Heart right ventricle (tissue), 16 donors: ENCODE results near the gene LGI4. TPM values are rescaled to one million over a fixed set of nuclear protein-coding genes. Genes with fewer than 3 reads are reported as not detected.

Experiments used
- ATAC-seq, 8 donors: fragments of 200-7000 bp; cut with Tn5 transposase; one replicate each; pipeline ENCODE4 v1.9.1; 2020; ENCODE audit warnings: mild to moderate bottlenecking in 8 of 8, moderate library complexity in 8 of 8, moderate number of reproducible peaks in 1 of 8
- DNase-seq, 2 donors: peaks; one replicate each; pipeline ENCODE4 v3.0.0-alpha.2; 2020
- H3K27ac ChIP-seq, 10 donors: fragments of 200-600 bp; sonication (generic) in 2 of 10; one replicate each; pipeline versions ENCODE4 v1.5.0 to v1.8.0; 2020 to 2022; ENCODE audit warnings: mild to moderate bottlenecking in 3 of 10
- H3K27me3 ChIP-seq, 7 donors: fragments of 200-600 bp; one replicate each; pipeline ENCODE4 v1.8.0; 2021 to 2022; ENCODE audit warnings: mild to moderate bottlenecking in 2 of 7
- H3K36me3 ChIP-seq, 9 donors: fragments of 200-600 bp; sonication (generic) in 1 of 9; one replicate each; pipeline versions ENCODE4 v1.5.0 to v1.8.0; 2020 to 2022; ENCODE audit warnings: mild to moderate bottlenecking in 2 of 9
- H3K4me1 ChIP-seq, 9 donors: fragments of 200-600 bp; sonication (generic) in 1 of 9; one replicate each; pipeline versions ENCODE4 v1.5.0 to v1.8.0; 2020 to 2022; ENCODE audit warnings: mild to moderate bottlenecking in 4 of 9
- H3K4me3 ChIP-seq, 10 donors: fragments of 200-600 bp; sonication (generic) in 2 of 10; one replicate each; pipeline versions ENCODE4 v1.5.0 to v1.8.0; 2020 to 2022; ENCODE audit warnings: mild to moderate bottlenecking in 7 of 10, moderate library complexity in 2 of 10
- H3K9me3 ChIP-seq, 11 donors: fragments of 200-600 bp in 10 of 11; sonication (generic) in 2 of 11; one replicate each; pipeline versions ENCODE4 v1.5.0 to v1.8.0; 2013 to 2022; ENCODE audit warnings: mild to moderate bottlenecking in 2 of 11, control low read depth in 1 of 11, moderate library complexity in 1 of 11
- WGBS, 2 donors: extraction: QIAGEN DNeasy Blood & Tissue Kit; methylation state at CpG; one replicate each; pipeline ENCODE4 v1.1.7; 2013; ENCODE audit warnings: inconsistent platforms in 1 of 2; 5-methylcytosine and 5-hydroxymethylcytosine counted together
- intact Hi-C, 10 donors: fragments of 100-400 bp; cut with DNase I; formaldehyde crosslinking; loops; one replicate each; pipeline versions ENCODE4 v1.11.1 to v1.14.2; 2022
- polyA plus RNA-seq, 2 donors: library from polyadenylated mRNA; stranded (reverse); fragments of 200-250 nt; gene quantifications; one replicate each; pipeline ENCODE4 v1.2.3, GENCODE V29; 2013
- total RNA-seq, 10 donors: library from RNA; stranded (reverse); fragmentation: NEBNext Ultra II Directional in 3 of 10; extraction: Animal tissue kit (Norgen Biotek cat#: 25700) in 3 of 10; gene quantifications; one replicate each; pipeline versions ENCODE4 v1.2.1 to v1.2.4, GENCODE V29; 2021 to 2023
- TF ChIP-seq, protein P1 (sequence below), 9 donors: fragments of 200-600 bp; sonication (generic) in 2 of 9; IDR thresholded peaks; one replicate each; pipeline versions ENCODE4 v1.5.0 to v1.8.0; 2021 to 2022; ENCODE audit warnings: antibody characterized with exemption in 9 of 9, mild to moderate bottlenecking in 5 of 9, moderate library complexity in 1 of 9
- donor health status: Arrhythmogenic right ventricular cardiomyopathy.
- donor health status: ischemic (EF 13 %, LVEDD 7.1; RV severe dilation, severe dysfunction).
- donor health status: healthy with polysubstance abuse.
- donor health status: DM: no; HTN: yes; CAD: no.
- donor health status: DM: no; HTN: no; CAD: no.
- donor health status: ischemic (EF 25% LVEDD 6.9; RV normal size, moderate dysfunction).
- donor health status: ischemic (EF 25% LVEDD 5.7; RV mildly dilated, moderate dysfunction).
- donor health status: healthy.
- donor health status: DM: yes; HTN: yes; CAD: no.
- donor health status: Ischemic cardiomyopathy.
- donor health status: ischemic (EF 35%, LVEDD 5.7; RV mildly dilated, moderate dysfunction).
- donor health status: nonischemic (EF 11% LVEDD 7.7; RV severe dilation, severe dysfunction).
- donor health status: DM: yes; HTN: yes; CAD: no.
- donor health status: PGD.
- donor health status: ischemic (EF 29% LVEDD 5.4; RV normal size, mild dysfunction).
- donor health status: nonischemic (EF 23%, LVEDD 6.1; RV moderate dilation, normal function).

LGI4 gene
- total and polyA plus RNA-seq, 12 donors: 4.3 to 30.0 (median 8.3) TPM

DNA sequence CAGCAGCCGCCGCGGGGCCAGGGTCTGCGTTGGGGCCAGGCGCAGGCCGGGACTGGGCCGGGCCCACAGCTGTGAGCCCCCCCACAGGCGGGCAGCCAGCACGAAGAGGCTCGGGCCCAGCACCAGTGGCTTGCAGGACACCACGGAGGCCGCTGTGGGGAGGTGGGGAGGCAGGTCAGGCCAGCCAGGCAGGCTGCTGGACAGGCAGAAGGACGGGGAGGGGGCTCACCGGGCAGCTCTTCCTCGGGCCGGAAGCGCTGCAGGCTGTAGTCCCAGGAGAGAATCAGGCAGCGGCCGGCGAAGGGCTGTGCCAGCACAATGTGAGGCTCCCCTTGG is 8.3 kb downstream of the LGI4 start:
- DNase-seq (no peak), ATAC-seq (peak in 2 of 8 donors; percentile 3 to 17)
- Histone ChIP-seq H3K36me3 (no peaks in the 10 kb centered on the region), H3K27me3 (no peaks in the 10 kb centered on the region), H3K9me3 (no peaks in the 10 kb centered on the region), H3K27ac (peak overlapping the region in 5 of 10 donors; percentile 2 to 44 (median 27)), H3K4me3 (peak overlapping the region in 3 of 10 donors; percentile 5 to 29 (median 5)), H3K4me1 (peaks cover 5 to 40% (median 25%) of the 10 kb centered on the region in 9 donors)
- intact Hi-C loops: no loop called here
- TF ChIP-seq, protein P1, sequence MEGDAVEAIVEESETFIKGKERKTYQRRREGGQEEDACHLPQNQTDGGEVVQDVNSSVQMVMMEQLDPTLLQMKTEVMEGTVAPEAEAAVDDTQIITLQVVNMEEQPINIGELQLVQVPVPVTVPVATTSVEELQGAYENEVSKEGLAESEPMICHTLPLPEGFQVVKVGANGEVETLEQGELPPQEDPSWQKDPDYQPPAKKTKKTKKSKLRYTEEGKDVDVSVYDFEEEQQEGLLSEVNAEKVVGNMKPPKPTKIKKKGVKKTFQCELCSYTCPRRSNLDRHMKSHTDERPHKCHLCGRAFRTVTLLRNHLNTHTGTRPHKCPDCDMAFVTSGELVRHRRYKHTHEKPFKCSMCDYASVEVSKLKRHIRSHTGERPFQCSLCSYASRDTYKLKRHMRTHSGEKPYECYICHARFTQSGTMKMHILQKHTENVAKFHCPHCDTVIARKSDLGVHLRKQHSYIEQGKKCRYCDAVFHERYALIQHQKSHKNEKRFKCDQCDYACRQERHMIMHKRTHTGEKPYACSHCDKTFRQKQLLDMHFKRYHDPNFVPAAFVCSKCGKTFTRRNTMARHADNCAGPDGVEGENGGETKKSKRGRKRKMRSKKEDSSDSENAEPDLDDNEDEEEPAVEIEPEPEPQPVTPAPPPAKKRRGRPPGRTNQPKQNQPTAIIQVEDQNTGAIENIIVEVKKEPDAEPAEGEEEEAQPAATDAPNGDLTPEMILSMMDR (IDR thresholded peaks at IDR 0.05): no peak
- WGBS, 2 donors: 45 to 51% methylated on average over 18 to 20 of the region's 20 CpGs

DNA sequence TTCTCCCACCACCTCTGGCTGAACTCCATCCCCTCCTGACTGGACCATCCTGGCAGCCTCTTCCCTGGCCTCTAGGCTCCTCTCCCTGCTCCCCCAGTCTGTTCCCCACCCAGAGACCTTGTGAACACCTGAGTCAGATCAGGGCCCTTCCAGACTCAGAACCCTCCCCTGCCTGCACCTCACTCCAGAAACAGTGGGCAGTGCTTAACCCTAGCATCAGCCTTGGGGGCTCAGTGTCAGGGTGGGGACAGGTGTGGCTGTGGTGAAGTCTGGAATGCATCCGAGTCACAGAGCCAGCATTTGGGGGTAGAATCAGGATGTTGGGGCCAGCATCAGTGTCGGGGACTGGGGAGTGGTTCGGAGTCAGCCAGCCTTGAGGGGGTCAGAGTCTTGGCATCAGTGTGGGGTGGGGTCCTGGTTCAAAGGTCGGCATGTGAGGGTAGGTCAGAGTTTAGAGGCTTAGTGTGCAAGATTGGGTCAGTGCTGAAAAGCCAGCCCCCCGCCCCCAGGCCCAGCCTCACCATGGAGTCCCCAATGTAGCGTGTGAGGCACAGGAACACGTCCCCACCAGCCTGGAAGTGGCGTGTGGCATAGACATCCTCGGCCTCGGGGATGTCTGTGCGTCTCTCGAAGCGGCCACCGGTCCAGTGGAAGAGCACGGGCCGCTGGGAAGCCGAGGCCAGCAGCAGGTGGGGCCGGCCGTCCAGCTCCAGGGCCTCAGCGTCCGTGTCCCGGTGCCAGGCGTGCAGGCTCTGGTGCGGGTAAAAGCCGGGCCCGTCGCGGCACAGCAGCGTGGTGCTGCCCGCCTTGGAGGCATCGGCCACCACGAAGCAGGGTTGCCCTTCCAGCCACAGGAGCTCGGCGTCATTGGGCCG is 8.9 kb downstream of the LGI4 start:
- peak overlapping the region in 5 of 10 donors; percentile 2 to 44 (median 27) for H3K27ac ChIP-seq
- ATAC-seq (no peak), DNase-seq (no peak)
- intact Hi-C loops: loop anchor here in 1 of 10 donors (2.0 kb wide), 1 partner anchor 13 kb away; the partner anchor contains the start of gene FXYD1
- H3K27me3 ChIP-seq: no peaks in the 10 kb centered on the region
- peaks cover 5 to 40% (median 29%) of the 10 kb centered on the region in 9 donors for H3K4me1 ChIP-seq
- no peaks in the 10 kb centered on the region for H3K9me3 ChIP-seq
- TF ChIP-seq, protein P1 (IDR thresholded peaks at IDR 0.05): no peak
- H3K4me3 ChIP-seq: peak overlapping the region in 3 of 10 donors; percentile 5 to 29 (median 5)
- no peaks in the 10 kb centered on the region for H3K36me3 ChIP-seq
- WGBS, 2 donors: 85 to 91% methylated on average over 26 to 35 of the region's 35 CpGs

DNA sequence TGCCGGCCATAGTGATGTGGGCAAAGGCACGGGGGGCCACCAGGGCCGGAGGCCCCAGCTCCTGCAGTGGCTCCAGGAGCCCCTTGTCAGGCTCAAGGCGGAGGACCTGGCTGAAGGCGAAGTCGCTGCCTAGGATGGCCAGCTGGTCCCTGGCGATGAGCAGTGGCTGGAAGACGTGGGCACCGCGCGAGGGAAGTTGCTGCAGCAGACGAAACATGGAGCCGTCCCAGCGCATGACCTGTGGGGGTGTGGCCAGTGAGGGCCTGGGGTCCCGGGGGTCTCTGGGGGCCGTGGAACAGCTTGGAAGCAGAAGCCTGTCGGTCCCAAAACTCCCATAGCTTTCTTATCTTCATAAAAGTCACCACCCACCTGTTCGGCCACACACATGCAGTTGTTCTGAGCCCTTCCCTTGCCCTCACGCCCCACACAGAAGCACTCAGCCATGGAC is 9.6 kb downstream of the LGI4 start:
- peak overlapping the region in 3 of 10 donors; percentile 47 to 75 (median 68) for H3K4me3 ChIP-seq

More for the DNA sequence above, 9.6 kb downstream of the LGI4 start:
- intact Hi-C loops: loop anchor here in 1 of 10 donors (2.0 kb wide), 1 partner anchor 14 kb away; the partner anchor contains the start of gene FXYD1
- ATAC-seq: no peak
- TF ChIP-seq, protein P1 (IDR thresholded peaks at IDR 0.05): no peak
- WGBS, 2 donors: 90 to 91% methylated on average over 19 of the region's 19 CpGs
- H3K9me3 ChIP-seq: no peaks in the 10 kb centered on the region
- H3K27ac ChIP-seq: peak overlapping the region in 8 of 10 donors; percentile 85 to 96 (median 92)
- no peaks in the 10 kb centered on the region for H3K36me3 ChIP-seq
- H3K4me1 ChIP-seq: peaks cover 5 to 40% (median 32%) of the 10 kb centered on the region in 9 donors
- no peaks in the 10 kb centered on the region for H3K27me3 ChIP-seq
- no peak for DNase-seq
